Central memory CD8-positive, alpha-beta T cell (primary cell): ENCODE data around the gene TKT.
"Not testable (repeated sequence)": the region's sequence is repeated elsewhere in the genome, so short reads cannot be mapped to it uniquely, and the experiment has no call there.

Source experiments
- ATAC-seq: fragments of 150-1000 bp; cut with Tn5 transposase; replicated peaks from 2 replicates; pipeline ENCODE4 v1.10.0; 2022; ENCODE audit warnings: mild to moderate bottlenecking, moderate FRiP score, moderate number of reproducible peaks; ENCODE audit not compliant: poor library complexity, severe bottlenecking; ENCODE audit errors: extremely low read depth
- DNase-seq, 2 donors: peaks; one replicate each; pipeline ENCODE4 v3.0.0; 2021; ENCODE audit warnings: low spot score in 2 of 2
- H3K27ac Mint-ChIP-seq: one replicate; pipeline ENCODE4 v1.8.0; 2022; ENCODE audit warnings: low read depth, mild to moderate bottlenecking, moderate library complexity, mixed read lengths
- H3K27me3 Mint-ChIP-seq: one replicate; pipeline ENCODE4 v1.8.0; 2022; ENCODE audit warnings: mixed read lengths
- H3K36me3 Mint-ChIP-seq: one replicate; pipeline ENCODE4 v1.8.0; 2022; ENCODE audit warnings: mild to moderate bottlenecking, moderate library complexity, mixed read lengths; ENCODE audit not compliant: insufficient read depth
- H3K4me1 Mint-ChIP-seq: one replicate; pipeline ENCODE4 v1.8.0; 2022; ENCODE audit warnings: mixed read lengths
- H3K4me3 Mint-ChIP-seq: one replicate; pipeline ENCODE4 v1.8.0; 2022; ENCODE audit warnings: mild to moderate bottlenecking, moderate library complexity, mixed read lengths
- H3K9me3 Mint-ChIP-seq: one replicate; pipeline ENCODE4 v1.8.0; 2022; ENCODE audit warnings: mixed read lengths

TKT gene

DNA sequence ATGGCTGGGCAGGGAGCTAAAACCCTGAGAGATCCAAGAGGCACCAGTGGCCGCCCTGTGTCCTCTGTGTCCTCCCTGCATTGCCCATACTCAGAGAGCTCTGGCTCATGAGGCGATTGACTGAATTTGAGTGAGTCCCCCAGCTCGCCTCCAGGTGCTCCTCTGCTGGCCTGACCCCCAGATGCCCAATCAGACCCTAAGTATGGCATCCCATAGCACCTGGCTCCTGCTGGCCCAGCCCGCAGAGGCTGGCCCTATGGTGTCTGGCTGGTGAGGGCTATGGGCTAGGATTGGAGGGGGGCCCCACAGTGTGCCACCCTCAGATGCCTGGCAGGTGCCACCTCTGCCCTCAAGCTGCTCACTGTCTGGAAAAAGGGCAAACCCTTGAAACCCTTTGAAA is 1.6 kb upstream of the TKT start:
- H3K4me1 Mint-ChIP-seq, result peaks cover 25% of the 10 kb centered on the region
- H3K27me3 Mint-ChIP-seq, result no peaks in the 10 kb centered on the region
- H3K4me3 Mint-ChIP-seq, result peak overlapping the region; percentile 18
- H3K36me3 Mint-ChIP-seq, result peaks cover 6% of the 10 kb centered on the region
- ATAC-seq, result no peak
- no peak for DNase-seq
- H3K27ac Mint-ChIP-seq, result no peak overlapping the region
- H3K9me3 Mint-ChIP-seq, result no peaks in the 10 kb centered on the region

DNA sequence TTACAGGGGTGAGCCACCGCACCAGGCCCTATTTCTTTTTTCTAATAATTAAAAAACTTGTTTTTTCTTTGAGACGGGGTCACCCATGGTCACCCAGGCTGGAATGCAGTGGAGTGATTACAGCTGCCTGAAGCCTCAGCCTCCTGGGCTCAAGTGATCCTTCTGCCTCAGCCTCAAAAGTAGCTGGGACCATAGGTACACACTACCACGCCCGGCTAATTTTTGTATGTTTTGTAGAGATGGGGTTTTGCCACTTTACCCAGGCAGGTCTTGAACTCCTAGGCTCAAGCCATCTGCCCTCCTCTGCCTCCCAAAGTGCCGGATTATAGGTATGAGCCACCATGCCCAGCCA is 858 bp upstream of the TKT start:
- ATAC-seq, result no peak
- H3K36me3 Mint-ChIP-seq, result peaks cover 6% of the 10 kb centered on the region
- no peak overlapping the region for H3K27ac Mint-ChIP-seq
- H3K27me3 Mint-ChIP-seq, result no peaks in the 10 kb centered on the region
- H3K9me3 Mint-ChIP-seq, result no peaks in the 10 kb centered on the region
- H3K4me1 Mint-ChIP-seq, result peaks cover 30% of the 10 kb centered on the region
- DNase-seq, result no peak
- peak overlapping the region; percentile 91 for H3K4me3 Mint-ChIP-seq

DNA sequence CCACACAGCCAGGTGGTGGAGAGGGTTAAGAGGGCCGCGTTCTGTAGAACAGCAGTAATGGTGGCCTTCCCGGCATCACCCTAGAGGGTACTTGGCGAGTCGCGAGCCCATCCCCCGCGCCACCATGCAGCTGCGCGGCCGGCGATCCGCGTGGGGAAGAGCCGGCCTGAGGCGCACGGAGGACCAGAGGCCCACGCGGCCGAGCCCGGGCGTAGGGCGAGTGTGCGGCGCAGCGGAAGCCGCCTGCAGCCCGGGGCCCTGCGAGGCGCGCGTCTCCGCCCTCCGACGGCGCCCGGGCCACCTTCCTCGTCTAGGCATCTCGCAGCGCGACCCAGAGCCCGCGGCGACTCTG is 423 bp downstream of the TKT start:
- DNase-seq, result no peak
- peaks cover 36% of the 10 kb centered on the region for H3K4me1 Mint-ChIP-seq
- H3K36me3 Mint-ChIP-seq, result peaks cover 6% of the 10 kb centered on the region
- no peaks in the 10 kb centered on the region for H3K9me3 Mint-ChIP-seq
- no peaks in the 10 kb centered on the region for H3K27me3 Mint-ChIP-seq
- H3K27ac Mint-ChIP-seq, result peak overlapping the region; percentile 74
- H3K4me3 Mint-ChIP-seq, result peak overlapping the region; percentile 91
- peak; percentile 57 for ATAC-seq

DNA sequence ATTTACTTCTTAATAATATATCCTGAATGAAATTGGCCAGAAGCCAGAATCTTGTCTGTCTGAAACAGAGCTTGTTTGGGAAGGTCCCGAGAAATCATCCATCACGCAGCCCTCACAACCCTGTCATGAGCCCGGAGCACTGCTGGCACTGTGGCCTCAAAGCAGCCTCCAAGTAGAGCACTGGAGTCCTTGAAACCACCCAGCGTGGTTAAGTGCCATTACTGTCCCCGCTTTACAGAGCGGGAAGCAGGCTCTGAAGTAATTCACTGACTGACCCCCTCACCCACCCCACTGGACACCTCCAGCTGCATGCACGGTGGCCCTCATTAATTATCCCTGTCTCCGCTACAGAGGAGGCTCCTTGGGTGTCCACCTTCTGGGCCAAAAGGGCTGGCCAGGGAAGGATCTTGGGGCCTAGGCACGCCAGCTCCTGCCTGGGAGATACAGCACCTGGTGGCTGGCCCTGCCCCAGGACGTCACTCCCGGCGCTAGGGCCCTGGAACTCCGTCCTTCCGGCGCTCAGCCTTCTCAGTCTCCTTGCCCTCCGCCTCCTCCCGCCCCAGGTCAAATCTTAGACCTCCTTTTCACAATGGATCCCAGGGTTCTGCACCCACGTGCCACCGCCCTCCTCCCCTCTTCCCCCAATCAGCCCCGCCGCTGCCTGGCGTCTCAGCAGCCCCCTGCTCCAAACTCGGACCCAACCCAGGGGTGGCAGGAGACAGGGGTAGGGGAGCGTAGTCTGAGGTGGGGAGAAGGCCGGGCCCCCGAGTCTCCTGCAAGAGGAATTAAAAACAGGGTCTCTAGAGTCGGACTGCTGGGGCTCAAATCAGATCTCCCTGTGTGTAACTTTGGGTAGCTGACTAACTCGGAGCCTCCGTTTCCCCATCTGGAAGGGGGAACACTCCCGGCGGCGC is 1.1 kb downstream of the TKT start:
- peak overlapping the region; percentile 91 for H3K4me3 Mint-ChIP-seq
- H3K27me3 Mint-ChIP-seq, result no peaks in the 10 kb centered on the region
- H3K36me3 Mint-ChIP-seq, result peaks cover 6% of the 10 kb centered on the region
- peaks cover 37% of the 10 kb centered on the region for H3K4me1 Mint-ChIP-seq
- peak overlapping the region; percentile 74 for H3K27ac Mint-ChIP-seq
- ATAC-seq (peak; percentile 57), DNase-seq (peak in 1 of 2 donors; percentile 21)
- no peaks in the 10 kb centered on the region for H3K9me3 Mint-ChIP-seq

DNA sequence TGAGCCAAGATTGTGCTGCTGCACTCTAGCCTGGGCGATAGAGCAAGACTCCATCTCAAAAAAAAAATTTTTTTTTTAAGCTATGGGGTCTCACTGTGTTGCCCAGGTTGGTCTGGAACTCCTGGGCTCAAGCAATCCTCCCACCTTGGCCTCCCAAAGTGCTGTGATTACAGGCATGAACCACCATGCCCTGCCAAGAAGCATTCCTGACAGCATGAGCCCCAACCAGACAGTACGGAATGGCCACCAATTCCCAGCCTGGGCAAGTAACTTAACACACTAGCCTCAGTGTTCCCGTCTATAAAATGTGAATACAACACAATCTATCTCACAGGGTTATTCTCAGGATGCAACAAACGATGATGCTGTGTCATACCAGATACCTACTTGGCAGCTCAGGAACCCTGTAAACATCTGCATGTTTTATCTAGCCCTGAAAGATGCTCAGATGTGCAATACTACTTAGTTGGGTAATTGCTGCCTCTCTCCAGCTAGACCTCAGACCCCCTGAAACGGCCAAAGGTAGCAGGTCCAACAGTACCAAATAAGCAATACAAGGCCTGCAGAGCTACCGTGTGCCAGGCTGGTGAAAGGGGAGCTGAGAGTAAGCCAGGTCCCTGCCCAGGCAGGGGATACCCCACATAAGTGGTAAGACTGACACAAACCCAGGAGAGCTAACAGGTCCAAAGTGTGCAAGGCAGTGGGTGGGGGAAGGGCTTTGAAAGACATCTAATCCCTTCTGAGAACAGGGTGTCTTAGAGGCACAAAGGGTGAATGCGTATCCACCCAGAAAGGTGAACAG is 1.9 kb downstream of the TKT start:
- ATAC-seq (no peak), DNase-seq (no peak)
- Mint-ChIP-seq H3K36me3 (peaks cover 6% of the 10 kb centered on the region), H3K27me3 (no peaks in the 10 kb centered on the region), H3K4me1 (peaks cover 41% of the 10 kb centered on the region), H3K4me3 (peak overlapping the region; percentile 91), H3K9me3 (no peaks in the 10 kb centered on the region), H3K27ac (peak overlapping the region; percentile 74)

DNA sequence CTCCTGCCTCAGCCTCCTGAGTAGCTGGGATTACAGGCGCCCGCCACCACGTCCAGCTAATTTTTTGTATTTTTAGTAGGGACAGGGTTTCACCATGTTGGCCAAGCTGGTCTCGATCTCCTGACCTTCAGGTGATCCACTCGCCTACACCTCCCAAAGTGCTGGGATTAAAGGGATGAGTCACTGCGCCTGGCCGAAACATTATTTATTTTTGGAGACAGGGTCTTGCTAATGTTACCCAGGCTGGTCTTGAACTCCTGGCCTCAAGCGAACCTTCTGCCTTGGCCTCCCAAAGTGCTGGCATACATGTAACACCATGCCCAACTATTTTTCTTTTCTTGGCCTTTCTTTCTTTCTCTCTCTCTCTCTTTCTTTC is 2.9 kb downstream of the TKT start:
- H3K27ac Mint-ChIP-seq, H3K36me3 Mint-ChIP-seq, H3K4me3 Mint-ChIP-seq, ATAC-seq, H3K9me3 Mint-ChIP-seq, H3K27me3 Mint-ChIP-seq, DNase-seq: not testable (repeated sequence)
- H3K4me1 Mint-ChIP-seq, result peaks cover 42% of the 10 kb centered on the region

DNA sequence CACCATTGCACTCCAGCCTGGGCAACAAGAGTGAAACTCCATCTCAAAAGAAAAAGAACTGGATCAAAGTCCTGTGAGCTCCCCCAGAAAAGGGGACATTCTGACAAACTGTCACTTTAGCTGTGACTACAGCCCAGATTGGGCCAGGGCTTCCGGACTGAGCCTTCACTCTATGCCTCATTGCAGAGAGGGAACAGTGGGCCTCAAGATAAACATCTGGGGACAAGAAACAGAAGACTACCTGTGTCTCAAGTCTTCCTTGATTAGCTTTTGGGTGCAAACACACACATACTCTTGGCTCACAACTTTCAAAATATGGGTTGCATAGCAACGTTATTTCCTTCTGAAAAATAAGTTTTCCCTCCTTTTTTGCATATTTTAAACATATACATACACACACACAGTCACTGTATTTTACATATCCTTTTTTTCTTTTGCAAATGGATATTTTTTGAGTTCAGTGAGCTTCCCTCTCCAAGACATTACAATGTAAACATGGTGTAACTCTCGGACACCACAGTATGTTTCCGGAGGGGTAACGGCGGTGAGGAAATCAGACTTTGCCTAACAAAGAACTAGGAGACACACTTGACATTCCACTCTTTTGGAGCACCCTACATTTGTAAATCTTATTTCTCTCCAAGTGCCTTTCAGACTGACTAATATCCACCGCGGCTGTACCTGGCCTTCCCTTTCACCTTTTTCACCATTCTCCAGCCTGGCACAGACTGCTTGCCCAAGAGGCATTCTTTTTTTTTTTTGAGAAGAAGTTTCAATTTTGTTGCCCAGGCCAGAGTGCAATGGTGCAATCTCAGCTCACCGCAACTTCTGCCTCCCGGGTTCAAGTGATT is 3.5 kb downstream of the TKT start:
- no peak for DNase-seq
- Mint-ChIP-seq H3K4me1 (peaks cover 48% of the 10 kb centered on the region), H3K27me3 (no peaks in the 10 kb centered on the region), H3K27ac (no peak overlapping the region), H3K4me3 (peak overlapping the region; percentile 17), H3K36me3 (peaks cover 6% of the 10 kb centered on the region), H3K9me3 (no peaks in the 10 kb centered on the region)
- no peak for ATAC-seq

DNA sequence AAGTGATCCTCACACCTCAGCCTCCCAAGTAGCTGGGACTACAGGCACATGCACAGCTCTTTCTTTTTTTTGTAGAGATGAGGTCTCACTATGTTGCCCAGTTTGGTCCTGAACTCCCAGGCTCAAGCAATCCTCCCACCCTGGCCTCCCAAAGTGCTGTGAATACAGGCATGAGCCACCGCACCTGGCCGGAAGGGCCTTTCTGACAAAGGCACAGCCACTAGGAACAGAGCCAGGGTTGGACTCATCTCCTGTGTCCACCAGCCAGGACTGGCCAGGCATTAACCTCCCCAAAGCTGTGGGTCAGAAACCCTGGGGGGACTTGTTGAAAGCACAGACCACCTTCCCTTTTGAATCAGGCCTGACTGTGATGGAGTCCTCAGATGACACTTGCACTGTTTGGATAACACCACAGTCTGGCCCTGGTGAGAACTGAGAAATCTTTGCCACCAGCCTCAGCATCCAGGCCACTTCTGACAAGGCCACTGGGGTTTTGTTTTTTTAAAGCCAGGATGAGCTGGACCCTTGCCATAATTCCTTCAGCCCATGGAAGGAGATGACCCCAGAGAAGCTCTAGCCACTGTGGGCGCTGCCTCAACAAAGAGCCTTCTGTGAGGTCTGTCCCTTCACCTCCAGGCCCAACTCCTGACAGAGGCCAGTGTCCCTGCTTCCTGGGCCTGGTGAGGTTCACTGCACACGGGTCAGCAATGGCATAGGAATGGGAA is 4.8 kb downstream of the TKT start:
- Mint-ChIP-seq H3K27ac (no peak overlapping the region), H3K27me3 (no peaks in the 10 kb centered on the region), H3K36me3 (peaks cover 5% of the 10 kb centered on the region), H3K9me3 (no peaks in the 10 kb centered on the region), H3K4me3 (no peak overlapping the region), H3K4me1 (peaks cover 51% of the 10 kb centered on the region)
- ATAC-seq (no peak), DNase-seq (no peak)

DNA sequence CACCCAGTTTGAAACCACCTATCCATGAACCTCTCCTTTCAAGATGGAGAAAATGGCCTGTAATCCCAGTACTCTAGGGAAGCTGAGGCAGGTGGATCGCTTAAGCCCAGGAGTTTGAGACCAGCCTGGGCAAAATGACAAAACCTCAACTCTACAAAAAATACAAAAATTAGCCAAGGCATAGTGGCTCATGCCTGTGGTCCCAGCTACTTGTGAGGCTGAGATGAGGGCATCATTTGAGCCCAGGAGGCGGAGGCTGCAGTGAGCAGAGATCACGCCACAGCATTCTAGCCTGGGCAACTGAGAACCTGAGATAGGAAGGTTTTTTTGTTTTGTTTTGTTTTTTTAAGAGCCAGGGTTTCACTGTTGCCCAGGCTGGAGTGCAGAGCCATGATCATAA is 5.4 kb downstream of the TKT start:
- Mint-ChIP-seq H3K27ac (no peak overlapping the region), H3K4me3 (no peak overlapping the region), H3K4me1 (peaks cover 57% of the 10 kb centered on the region), H3K36me3 (peaks cover 4% of the 10 kb centered on the region), H3K9me3 (no peaks in the 10 kb centered on the region), H3K27me3 (no peaks in the 10 kb centered on the region)
- no peak for DNase-seq
- no peak for ATAC-seq

DNA sequence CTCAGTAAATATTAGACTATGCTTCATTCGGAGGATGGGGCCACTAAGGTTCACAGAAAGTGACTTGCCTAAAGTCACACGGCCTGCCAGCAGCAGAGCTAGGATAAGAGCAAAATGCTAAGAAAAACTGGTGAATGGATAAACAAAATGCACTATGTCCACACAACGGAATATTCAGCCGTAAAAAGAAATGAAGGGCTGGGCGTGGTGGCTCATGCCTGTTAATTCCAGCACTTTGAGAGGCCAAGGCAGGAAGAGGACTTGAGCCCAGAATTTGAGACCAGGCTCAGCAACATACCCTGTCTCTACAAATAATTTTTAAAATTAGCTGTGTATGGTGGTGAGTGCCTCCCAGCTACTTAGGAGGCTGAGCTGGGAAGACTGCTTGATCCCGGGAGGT is 7.7 kb downstream of the TKT start:
- H3K36me3 Mint-ChIP-seq, result no peaks in the 10 kb centered on the region
- no peak for ATAC-seq
- peaks cover 49% of the 10 kb centered on the region for H3K4me1 Mint-ChIP-seq
- no peaks in the 10 kb centered on the region for H3K9me3 Mint-ChIP-seq
- H3K27me3 Mint-ChIP-seq, result no peaks in the 10 kb centered on the region
- no peak for DNase-seq
- no peak overlapping the region for H3K4me3 Mint-ChIP-seq
- no peak overlapping the region for H3K27ac Mint-ChIP-seq

DNA sequence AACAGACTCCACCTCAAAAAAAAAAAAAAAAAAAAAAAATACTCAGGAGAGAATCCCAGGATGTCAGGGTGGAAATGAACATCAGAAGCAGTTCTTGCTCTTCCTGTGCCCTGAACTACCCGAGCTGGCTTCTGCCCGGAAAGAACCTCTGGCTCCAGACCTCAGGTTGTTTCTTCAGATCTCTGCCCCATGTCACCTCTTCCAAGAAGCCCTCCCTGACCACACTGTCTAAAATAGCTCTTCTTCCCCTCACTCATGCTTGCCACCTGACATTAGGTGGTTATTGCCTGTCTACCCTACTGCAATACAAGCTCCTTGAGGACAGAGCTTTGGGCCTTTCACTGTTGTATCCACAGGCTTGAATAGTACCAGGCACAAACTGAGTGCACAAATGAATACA is 8.2 kb downstream of the TKT start:
- Mint-ChIP-seq H3K27me3 (no peaks in the 10 kb centered on the region), H3K27ac (no peak overlapping the region), H3K4me3 (no peak overlapping the region), H3K36me3 (no peaks in the 10 kb centered on the region), H3K9me3 (no peaks in the 10 kb centered on the region), H3K4me1 (peaks cover 44% of the 10 kb centered on the region)
- no peak for DNase-seq
- no peak for ATAC-seq

DNA sequence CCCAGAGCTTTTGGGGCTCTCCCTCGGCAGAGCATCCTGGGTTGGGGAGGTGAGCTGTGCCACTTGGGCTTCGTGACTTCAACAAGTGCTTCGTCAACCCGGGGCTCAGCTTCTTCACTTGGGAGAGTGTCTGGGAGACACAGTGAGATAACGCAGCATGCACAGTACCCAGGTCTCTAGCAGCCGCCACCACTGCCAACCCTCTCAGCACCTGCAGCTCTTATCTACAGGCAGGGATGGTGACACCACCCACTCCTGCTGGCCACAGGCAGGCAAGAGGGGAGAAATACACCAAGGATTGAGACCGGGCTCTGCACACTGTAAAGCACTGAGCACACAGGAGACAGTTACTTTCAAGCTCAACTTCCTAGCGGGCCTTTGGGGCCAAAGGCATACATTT is 11.6 kb downstream of the TKT start:
- ATAC-seq, result no peak
- no peaks in the 10 kb centered on the region for H3K27me3 Mint-ChIP-seq

More for the DNA sequence above, 11.6 kb downstream of the TKT start:
- no peak overlapping the region for H3K4me3 Mint-ChIP-seq
- H3K36me3 Mint-ChIP-seq, result peaks cover 6% of the 10 kb centered on the region
- H3K9me3 Mint-ChIP-seq, result no peaks in the 10 kb centered on the region
- H3K4me1 Mint-ChIP-seq, result peaks cover 26% of the 10 kb centered on the region
- H3K27ac Mint-ChIP-seq, result no peak overlapping the region
- DNase-seq, result no peak
